ENCODE results near the gene KRT81.

Gene KRT81

DNA sequence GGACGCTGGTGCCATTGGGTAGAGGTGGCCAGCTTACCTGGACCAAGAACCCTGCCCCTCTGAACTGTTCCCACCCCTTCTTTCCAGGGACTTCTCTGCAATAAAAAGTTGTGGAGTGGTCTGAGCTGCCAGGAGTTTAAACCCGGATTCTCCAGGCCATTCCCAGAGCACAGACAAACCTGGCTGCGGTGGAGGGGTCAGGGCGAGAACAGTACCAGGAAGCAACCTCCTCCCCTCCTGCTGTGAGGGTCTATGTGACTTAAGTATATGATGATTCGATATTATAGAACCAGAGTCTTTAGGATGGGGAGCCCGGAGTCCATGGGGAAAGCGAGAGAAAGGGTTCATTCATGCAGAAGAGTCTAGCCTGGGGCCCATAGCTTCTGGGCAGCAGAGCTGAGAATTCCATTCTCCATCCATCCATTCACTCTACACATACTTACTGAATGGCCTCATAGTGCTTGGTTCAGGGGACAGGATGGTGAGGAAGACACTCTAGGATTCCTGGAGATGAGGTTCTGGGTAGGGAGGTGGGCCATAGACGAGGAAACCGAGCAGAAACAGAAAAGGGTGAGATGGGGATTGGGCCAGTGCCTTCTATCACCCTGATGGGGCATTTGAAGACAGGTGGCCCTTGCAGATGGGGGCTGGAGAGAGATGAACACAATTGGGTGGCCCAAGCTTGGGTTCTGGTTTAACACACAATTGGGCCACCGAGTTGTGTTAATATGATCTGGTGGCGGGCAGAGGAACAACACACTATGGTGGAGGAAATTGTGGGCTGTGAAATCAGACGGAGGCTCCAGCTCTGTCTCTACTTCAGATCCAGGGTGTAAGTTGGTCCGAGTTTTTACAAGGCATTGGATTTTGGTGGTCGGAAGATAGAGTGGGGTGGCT lies 11.7 kb downstream of the KRT81 start:
- ChIA-PET POLR2A (no interaction called here), CTCF (interaction anchor here (0.6 to 3.3 kb wide), 32 partner anchors 10 to 861 kb away, joined by 3 to 25 read pairs (median 4); no protein-coding TSS in a partner anchor)
- DNase-seq (ENCODE audit: extremely low spot score), result no peak
- TF ChIP-seq NFRKB (IDR thresholded peaks at IDR 0.05) (no peak), SUZ12 (IDR thresholded peaks at IDR 0.05) (no peak), BHLHE40 (IDR thresholded peaks at IDR 0.05; ENCODE audit: borderline replicate concordance) (no peak), FOXK2 (IDR thresholded peaks at IDR 0.05) (no peak)

DNA sequence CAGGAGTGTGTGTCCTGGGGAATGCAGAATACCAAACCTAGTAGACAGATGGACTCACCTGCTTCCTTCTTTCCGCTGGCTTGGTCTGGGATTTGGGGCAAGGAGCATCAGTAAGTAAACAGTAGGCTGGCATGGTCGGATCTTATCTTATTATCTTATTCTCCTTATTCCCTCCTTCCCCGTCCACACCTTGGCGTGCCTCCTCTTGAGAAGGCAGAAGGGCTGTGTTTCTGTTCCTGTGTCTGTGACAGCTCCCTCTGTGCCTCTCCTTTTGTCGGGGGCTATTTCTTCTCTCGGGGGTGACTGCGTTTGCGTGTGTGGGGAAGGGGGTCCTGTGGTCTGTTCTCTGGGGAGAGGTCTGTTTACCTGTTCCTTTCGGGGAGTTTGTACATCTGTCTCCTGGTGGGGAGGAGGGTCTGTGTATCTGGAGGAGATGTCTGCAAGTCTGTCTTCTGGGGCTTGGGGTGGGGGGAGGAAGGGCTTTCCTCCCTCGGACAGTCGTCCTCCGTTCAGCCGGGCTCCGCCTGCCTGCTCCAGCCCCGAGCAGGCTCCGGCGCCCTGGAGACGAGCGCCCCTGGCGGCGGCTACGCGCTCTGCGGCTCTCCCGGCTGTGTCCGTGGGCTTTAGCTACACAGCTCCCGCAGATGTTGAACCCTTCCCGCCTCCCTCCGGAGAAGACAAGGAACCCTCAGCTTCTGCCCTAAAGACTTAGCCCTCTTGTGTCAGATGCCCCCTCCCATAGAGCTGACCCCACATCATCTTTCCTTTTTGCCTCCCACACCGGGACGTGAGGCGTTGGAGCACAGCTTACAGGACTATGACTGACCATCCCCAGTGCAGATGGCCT lies 12.5 kb downstream of the KRT81 start:
- ChIA-PET POLR2A (no interaction called here), CTCF (interaction anchor here (0.6 to 3.3 kb wide), 34 partner anchors 9 to 860 kb away, joined by 3 to 25 read pairs (median 5); no protein-coding TSS in a partner anchor)
- TF ChIP-seq SUZ12 (IDR thresholded peaks at IDR 0.05) (no peak), TARDBP (IDR thresholded peaks at IDR 0.05) (no peak), FOXK2 (IDR thresholded peaks at IDR 0.05) (no peak), ELF4 (IDR thresholded peaks at IDR 0.05) (no peak), NFRKB (IDR thresholded peaks at IDR 0.05) (no peak), ZNF384 (IDR thresholded peaks at IDR 0.05) (no peak), SP1 (IDR thresholded peaks at IDR 0.05) (no peak), CTBP1 (IDR thresholded peaks at IDR 0.05; ENCODE audit: borderline replicate concordance) (no peak), LEF1 (IDR thresholded peaks at IDR 0.05; ENCODE audit: borderline replicate concordance) (no peak), BHLHE40 (IDR thresholded peaks at IDR 0.05; ENCODE audit: borderline replicate concordance) (no peak), FOXA1 (IDR thresholded peaks at IDR 0.05) (no peak), L3MBTL2 (conservative IDR thresholded peaks at IDR 0.05) (no peak), HDGF (IDR thresholded peaks at IDR 0.05; ENCODE audit: borderline replicate concordance) (no peak), FOXM1 (IDR thresholded peaks at IDR 0.05; ENCODE audit: borderline replicate concordance) (no peak), ARNT (IDR thresholded peaks at IDR 0.05) (no peak)
- TF ChIP-seq, protein P1, sequence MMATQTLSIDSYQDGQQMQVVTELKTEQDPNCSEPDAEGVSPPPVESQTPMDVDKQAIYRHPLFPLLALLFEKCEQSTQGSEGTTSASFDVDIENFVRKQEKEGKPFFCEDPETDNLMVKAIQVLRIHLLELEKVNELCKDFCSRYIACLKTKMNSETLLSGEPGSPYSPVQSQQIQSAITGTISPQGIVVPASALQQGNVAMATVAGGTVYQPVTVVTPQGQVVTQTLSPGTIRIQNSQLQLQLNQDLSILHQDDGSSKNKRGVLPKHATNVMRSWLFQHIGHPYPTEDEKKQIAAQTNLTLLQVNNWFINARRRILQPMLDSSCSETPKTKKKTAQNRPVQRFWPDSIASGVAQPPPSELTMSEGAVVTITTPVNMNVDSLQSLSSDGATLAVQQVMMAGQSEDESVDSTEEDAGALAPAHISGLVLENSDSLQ (IDR thresholded peaks at IDR 0.05), result no peak
- peak; percentile 93 for DNase-seq (ENCODE audit: extremely low spot score)

DNA sequence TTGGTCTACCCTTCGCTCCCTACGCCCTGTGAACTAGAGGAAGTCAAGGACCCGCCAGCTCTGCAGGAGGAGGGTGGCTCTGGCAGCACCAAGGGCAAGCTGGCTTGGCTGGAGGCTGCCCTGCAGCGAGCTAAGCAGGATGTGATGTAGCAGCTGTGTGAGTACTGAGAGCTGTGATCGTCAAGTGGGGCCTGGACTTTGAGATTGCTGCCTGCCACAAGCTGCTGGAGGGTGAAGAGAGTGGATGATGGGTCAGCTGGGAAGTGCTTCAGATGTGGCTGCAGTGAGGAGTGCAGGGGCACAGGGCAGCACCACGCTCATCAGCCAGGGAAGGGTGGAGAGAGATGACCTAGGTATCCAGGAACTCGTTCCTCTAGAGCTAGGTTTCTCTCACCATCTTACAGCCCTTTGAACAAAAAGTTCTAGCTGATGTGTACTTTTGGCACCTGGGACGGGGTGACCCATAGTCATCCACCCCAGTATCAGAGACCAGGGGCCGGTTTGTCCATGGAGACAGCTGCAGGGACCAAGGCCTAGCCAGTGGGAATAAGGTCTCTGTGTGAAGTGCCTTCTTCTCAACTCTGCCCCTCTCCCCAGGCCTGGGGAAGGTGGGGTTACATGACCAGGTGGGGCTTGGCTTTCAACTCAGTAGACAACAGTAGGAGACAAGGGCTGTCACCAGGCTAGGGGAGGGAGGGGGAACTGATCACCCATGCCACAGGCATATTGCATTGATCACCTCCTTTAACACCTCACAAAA lies 13.7 kb downstream of the KRT81 start:
- no peak for DNase-seq (ENCODE audit: extremely low spot score)
- ChIA-PET POLR2A (no interaction called here), CTCF (interaction anchor here (0.6 to 3.3 kb wide), 6 partner anchors 13 to 717 kb away, joined by 3 to 25 read pairs (median 10); no protein-coding TSS in a partner anchor)
- TF ChIP-seq ZNF384 (IDR thresholded peaks at IDR 0.05), result no peak
- no peak for TF ChIP-seq SP1 (IDR thresholded peaks at IDR 0.05)
- TF ChIP-seq SUZ12 (IDR thresholded peaks at IDR 0.05), result no peak
- TF ChIP-seq HDGF (IDR thresholded peaks at IDR 0.05; ENCODE audit: borderline replicate concordance), result no peak
- TF ChIP-seq BHLHE40 (IDR thresholded peaks at IDR 0.05; ENCODE audit: borderline replicate concordance), result no peak
- TF ChIP-seq ARNT (IDR thresholded peaks at IDR 0.05), result no peak

DNA sequence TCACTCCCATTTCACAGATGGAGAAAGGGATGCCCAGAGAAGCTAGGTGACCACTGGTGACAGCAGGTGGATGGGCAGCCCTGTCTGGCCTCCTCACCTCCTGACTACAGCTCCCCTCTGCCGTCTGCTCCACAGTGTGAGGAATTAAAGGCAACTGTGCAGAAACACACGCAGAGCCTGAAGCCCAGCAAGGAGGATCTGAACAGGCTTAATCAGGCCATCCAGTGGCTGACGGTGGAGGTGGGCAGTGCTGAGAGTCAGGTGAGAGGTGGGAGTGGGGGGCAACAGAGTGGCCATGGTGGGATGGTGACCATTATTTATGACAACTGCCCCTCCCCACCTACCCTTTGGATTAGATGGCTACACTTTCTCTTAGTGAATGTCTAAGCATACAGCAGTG lies 15.6 kb downstream of the KRT81 start:
- ChIA-PET POLR2A (no interaction called here), CTCF (no interaction called here)
- TF ChIP-seq CTBP1 (IDR thresholded peaks at IDR 0.05; ENCODE audit: borderline replicate concordance), result no peak
- TF ChIP-seq ZNF384 (IDR thresholded peaks at IDR 0.05), result no peak
- TF ChIP-seq TARDBP (IDR thresholded peaks at IDR 0.05), result no peak
- no peak for DNase-seq (ENCODE audit: extremely low spot score)

DNA sequence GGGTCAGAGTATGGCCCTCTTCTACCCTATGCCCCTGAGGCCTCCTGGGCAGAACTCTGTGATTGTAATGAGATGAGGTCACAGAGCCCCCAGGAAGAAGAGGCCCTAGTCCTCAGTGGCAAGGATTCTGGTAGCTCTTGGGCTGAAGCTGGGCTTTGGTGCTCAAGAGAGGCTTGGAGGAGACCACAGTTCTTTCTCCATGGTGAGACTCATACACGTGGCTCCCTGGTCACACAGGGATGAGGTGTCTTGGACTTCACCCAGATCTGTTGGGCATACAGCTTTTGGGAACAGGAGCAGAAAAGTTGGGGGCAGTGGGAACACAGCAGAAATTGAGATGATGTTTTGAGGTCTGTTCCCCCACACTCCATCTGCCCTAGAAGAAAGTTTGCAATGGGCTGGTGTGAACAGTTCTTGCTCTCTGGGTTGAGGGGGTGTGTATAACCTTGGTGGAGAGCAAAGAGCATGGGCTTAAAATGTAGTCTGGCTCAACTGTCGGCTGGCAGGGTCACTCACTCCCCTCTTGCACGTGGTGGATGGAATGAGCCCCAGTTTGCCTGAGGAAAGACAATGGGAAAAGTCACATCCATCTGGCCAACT lies 16.7 kb downstream of the KRT81 start, which contains the start of gene KRT86:
TSS of gene KRT86 (plus strand) at position 125 of the 600 bp plus-strand sequence. CDS start 27,272 bp downstream, outside the sequence.
- TF ChIP-seq, protein P1 (IDR thresholded peaks at IDR 0.05), result no peak
- TF ChIP-seq TARDBP (IDR thresholded peaks at IDR 0.05) (no peak), ZNF384 (IDR thresholded peaks at IDR 0.05) (no peak), NFRKB (IDR thresholded peaks at IDR 0.05) (no peak), CTBP1 (IDR thresholded peaks at IDR 0.05; ENCODE audit: borderline replicate concordance) (no peak), HDGF (IDR thresholded peaks at IDR 0.05; ENCODE audit: borderline replicate concordance) (no peak), FOXA1 (IDR thresholded peaks at IDR 0.05) (no peak), LEF1 (IDR thresholded peaks at IDR 0.05; ENCODE audit: borderline replicate concordance) (no peak), BHLHE40 (IDR thresholded peaks at IDR 0.05; ENCODE audit: borderline replicate concordance) (no peak), FOXK2 (IDR thresholded peaks at IDR 0.05) (no peak), SP1 (IDR thresholded peaks at IDR 0.05) (no peak), L3MBTL2 (conservative IDR thresholded peaks at IDR 0.05) (no peak), FOXM1 (IDR thresholded peaks at IDR 0.05; ENCODE audit: borderline replicate concordance) (no peak), ARNT (IDR thresholded peaks at IDR 0.05) (no peak), SUZ12 (IDR thresholded peaks at IDR 0.05) (no peak), ELF4 (IDR thresholded peaks at IDR 0.05) (no peak)
- ChIA-PET POLR2A (no interaction called here), CTCF (interaction anchor here (0.7 kb wide), 1 partner anchor 115 kb away, joined by 3 read pairs; no protein-coding TSS in a partner anchor)
- DNase-seq (ENCODE audit: extremely low spot score), result no peak

Measured in HEK293T (cell line).